Gastroesophageal sphincter (tissue), 4 donors: ENCODE results near the gene WBP2. TPM values are rescaled to one million over a fixed set of nuclear protein-coding genes. Genes with fewer than 3 reads are reported as not detected.

Experiments
- ATAC-seq: fragments of 150-250 bp; one replicate; pipeline ENCODE4 v1.9.1; 2016; ENCODE audit warnings: mild to moderate bottlenecking, moderate library complexity
- H3K27ac ChIP-seq, 4 donors: fragments of 200-600 bp; sonication (generic) in 3 of 4; 1 replicate in 3 of 4; 2 replicates in 1 of 4; pipeline ENCODE4 v1.5.1; 2016 to 2019
- H3K27me3 ChIP-seq: fragments of 200-600 bp; sonication (generic); one replicate; pipeline ENCODE4 v1.5.1; 2019
- H3K36me3 ChIP-seq, 2 donors: fragments of 200-600 bp; sonication (generic); one replicate each; pipeline ENCODE4 v1.5.1; 2019; ENCODE audit warnings: control low read depth in 1 of 2
- H3K4me1 ChIP-seq, 3 donors: fragments of 200-600 bp; sonication (generic); 1 replicate in 2 of 3; 2 replicates in 1 of 3; pipeline ENCODE4 v1.5.1; 2016 to 2019; ENCODE audit warnings: control low read depth in 2 of 3
- H3K4me3 ChIP-seq, 2 donors: fragments of 200-600 bp; sonication (generic); one replicate each; pipeline ENCODE4 v1.5.1; 2019; ENCODE audit warnings: mild to moderate bottlenecking in 1 of 2, moderate library complexity in 1 of 2
- H3K9me3 ChIP-seq, 3 donors: fragments of 200-600 bp; sonication (generic); one replicate each; pipeline ENCODE4 v1.5.1; 2017 to 2019; ENCODE audit warnings: control low read depth in 2 of 3
- EP300 ChIP-seq: sonication (generic); formaldehyde crosslinking; IDR thresholded peaks from one replicate; pipeline ENCODE4 v1.6.1; 2017; ENCODE audit warnings: antibody characterized with exemption, mild to moderate bottlenecking
- POLR2A ChIP-seq, 2 donors: fragments of 450-650 bp; IDR thresholded peaks; one replicate each; pipeline ENCODE4 v1.6.1; 2017; ENCODE audit warnings: antibody characterized with exemption in 2 of 2, mild to moderate bottlenecking in 2 of 2, moderate library complexity in 1 of 2
- POLR2AphosphoS5 ChIP-seq: sonication (generic); formaldehyde crosslinking; IDR thresholded peaks from one replicate; pipeline ENCODE4 v1.6.1; 2017; ENCODE audit warnings: antibody characterized with exemption
- WGBS, 2 donors: methylation state at CpG; one replicate each; pipeline ENCODE4 v1.1.5; 2018; ENCODE audit warnings: low coverage in 1 of 2; 5-methylcytosine and 5-hydroxymethylcytosine counted together
- total RNA-seq, 4 donors: library from RNA; depleted of rRNA; stranded (reverse); fragments of >200 nt; gene quantifications; one replicate each; pipeline ENCODE4 v1.1.0, GENCODE V29; 2016
- TF ChIP-seq, protein P1 (sequence below), 4 experiments: fragments of 200-600 bp in 2 of 4; fragments of 450-650 bp in 2 of 4; sonication (generic) in 1 of 4; IDR thresholded peaks; one replicate each; pipeline ENCODE4 v1.5.1; 2017 to 2019; ENCODE audit warnings: antibody characterized with exemption in 4 of 4, mild to moderate bottlenecking in 2 of 4, moderate library complexity in 2 of 4

Gene WBP2
- total RNA-seq, 4 donors from 2014 or later, result 50.0 to 83.9 (median 57.6) TPM

DNA sequence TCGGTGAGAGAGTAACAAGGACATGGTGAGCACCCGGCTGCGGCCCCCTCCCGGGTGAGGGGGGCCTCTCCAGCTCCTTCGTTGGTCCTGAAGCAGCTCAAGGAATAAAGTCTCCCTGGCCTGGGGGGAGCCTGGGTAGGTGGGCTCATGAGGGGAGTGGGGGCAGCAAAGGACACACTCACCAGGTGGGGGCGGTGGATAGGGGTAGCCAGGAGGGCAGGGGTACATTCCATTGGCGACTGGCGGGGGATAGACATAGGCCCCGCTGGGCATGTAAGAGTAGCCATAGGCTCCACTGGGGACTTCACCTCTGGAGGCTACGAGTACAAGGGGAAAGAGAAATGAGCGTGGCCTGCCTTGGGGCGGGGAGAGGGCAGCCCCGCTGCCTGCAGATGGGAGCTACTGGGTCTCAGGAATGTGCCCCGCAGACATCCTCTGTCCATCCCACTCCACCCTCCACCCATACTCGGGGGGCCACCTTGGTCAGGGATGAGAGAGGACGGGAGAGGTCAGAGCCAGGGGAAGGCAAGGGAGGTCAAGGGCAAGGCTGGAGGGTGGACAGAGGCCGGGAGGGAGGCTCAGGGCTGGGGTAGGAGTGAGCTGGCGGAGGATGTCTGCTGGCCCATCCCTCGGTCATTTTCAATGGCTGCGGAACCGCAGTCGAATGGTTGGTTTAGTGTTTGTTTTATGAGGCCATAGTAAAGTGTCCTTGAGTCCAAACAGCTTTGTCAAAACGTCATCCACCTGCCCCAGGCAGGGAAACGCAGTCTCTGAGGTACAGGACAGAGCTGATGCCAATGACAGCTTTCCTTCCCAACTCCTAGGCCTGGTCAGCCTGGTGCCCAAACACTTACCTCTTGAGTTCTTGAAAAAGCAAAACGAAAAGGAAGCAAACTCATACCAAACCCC, 7.3 kb downstream of the WBP2 start:
- H3K36me3 ChIP-seq, result peaks cover 0 to 77% of the 10 kb centered on the region in 2 donors
- H3K4me3 ChIP-seq, result no peak overlapping the region
- WGBS, 2 donors, result 70 to 80% methylated on average over 9 to 11 of the region's 25 CpGs
- TF ChIP-seq, protein P1, sequence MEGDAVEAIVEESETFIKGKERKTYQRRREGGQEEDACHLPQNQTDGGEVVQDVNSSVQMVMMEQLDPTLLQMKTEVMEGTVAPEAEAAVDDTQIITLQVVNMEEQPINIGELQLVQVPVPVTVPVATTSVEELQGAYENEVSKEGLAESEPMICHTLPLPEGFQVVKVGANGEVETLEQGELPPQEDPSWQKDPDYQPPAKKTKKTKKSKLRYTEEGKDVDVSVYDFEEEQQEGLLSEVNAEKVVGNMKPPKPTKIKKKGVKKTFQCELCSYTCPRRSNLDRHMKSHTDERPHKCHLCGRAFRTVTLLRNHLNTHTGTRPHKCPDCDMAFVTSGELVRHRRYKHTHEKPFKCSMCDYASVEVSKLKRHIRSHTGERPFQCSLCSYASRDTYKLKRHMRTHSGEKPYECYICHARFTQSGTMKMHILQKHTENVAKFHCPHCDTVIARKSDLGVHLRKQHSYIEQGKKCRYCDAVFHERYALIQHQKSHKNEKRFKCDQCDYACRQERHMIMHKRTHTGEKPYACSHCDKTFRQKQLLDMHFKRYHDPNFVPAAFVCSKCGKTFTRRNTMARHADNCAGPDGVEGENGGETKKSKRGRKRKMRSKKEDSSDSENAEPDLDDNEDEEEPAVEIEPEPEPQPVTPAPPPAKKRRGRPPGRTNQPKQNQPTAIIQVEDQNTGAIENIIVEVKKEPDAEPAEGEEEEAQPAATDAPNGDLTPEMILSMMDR (IDR thresholded peaks at IDR 0.05), result no peak
- TF ChIP-seq POLR2A (IDR thresholded peaks at IDR 0.05) (no peak), EP300 (no peak), POLR2AphosphoS5 (no peak)
- no peak for ATAC-seq
- H3K9me3 ChIP-seq, result no peaks in the 10 kb centered on the region
- peak overlapping the region in 3 of 4 donors; percentile 75 to 77 (median 75) for H3K27ac ChIP-seq
- peaks cover 0 to 88% (median 23%) of the 10 kb centered on the region in 3 donors for H3K4me1 ChIP-seq
- H3K27me3 ChIP-seq, result no peaks in the 10 kb centered on the region

DNA sequence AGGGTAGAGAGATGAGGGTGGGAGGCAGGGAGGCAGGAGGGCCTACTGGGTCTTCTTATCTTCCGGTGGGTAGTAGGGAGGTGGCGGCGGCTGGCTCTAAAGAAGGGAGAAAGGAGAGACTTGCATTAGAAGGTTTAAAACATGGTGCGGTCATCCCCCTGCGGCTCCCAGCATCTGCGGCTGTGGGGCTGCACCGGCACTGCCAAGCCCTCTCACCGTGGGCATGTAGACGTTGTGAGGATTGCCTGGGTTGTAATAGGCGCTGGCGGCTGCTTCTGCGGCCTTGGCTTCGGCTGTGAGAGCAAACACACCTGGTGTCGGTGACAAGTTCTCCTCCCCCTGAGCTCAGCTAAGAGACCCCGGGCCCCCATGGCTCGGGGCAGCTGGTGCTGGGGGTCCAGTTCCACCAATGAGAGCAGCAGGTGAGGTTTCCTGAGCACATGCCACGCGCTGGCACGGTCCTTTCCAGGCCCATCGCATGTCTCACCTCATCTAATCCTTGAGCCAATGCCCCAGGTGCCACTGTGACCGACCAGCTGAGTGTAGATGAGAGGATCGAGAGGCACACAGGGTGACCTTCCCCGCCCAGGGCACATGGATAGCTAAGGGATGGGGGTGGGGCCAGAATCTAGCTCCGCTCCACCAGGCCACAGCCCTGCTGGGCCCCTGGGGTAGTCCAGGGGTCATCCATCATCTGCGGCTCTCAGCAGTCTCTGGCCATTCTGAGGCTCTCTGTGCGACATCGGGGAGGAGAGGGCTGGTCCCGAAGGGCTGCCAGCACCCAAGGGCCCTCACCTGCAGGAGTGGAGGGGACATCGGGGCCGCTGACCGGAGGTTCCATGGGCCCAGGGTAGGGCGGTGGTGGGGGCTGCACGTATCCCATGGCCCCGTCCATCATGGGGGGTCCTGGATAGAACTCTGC, 8.2 kb downstream of the WBP2 start:
- WGBS, 2 donors, result 73 to 95% methylated on average over 4 to 9 of the region's 34 CpGs
- TF ChIP-seq EP300 (no peak), POLR2AphosphoS5 (peak; percentile 1)
- peaks cover 0 to 72% of the 10 kb centered on the region in 2 donors for H3K36me3 ChIP-seq
- H3K4me1 ChIP-seq, result peaks cover 0 to 79% (median 22%) of the 10 kb centered on the region in 3 donors
- no peak for ATAC-seq
- H3K27ac ChIP-seq, result peak overlapping the region in 3 of 4 donors; percentile 75 to 77 (median 75)
- no peaks in the 10 kb centered on the region for H3K27me3 ChIP-seq
- H3K9me3 ChIP-seq, result no peaks in the 10 kb centered on the region
- H3K4me3 ChIP-seq, result no peak overlapping the region

DNA sequence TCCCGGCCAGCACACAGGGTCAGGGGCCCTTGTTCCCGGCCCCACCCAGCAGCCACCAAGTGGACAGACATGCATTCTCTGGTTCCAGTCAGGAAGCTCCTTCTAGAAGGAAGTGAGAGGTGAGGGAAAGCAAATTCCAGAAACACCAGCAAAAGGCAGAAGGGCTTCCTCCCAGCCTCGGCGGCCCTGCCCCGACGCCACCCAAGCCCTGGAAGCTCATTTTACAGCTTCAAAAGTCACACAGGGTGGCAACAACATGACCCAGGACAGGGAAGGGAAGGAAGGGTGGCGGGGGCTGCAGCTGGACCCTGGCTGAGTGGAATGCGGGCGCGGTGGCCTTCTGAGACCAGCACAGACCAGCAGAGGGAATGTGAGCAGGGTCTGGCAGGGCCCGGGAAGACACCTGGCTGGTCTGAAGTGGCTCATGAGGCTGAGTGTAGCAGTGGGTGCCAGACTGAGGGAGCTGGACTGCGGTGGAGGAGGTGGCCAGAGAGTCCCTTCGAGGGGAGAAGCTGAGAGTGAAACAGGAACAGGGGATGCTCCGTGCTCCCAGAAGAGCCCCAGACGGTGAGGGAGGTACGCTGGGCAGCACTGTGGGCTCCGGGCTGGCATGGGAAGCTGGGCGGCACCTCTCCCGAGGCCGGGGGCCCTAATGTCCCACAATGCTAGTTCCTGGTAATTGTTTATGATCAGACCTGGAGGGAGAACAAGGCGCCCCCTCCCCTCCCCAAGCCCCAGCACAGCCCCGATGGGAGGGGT, 9.0 kb downstream of the WBP2 start:
- Histone ChIP-seq H3K4me3 (no peak overlapping the region), H3K27me3 (no peaks in the 10 kb centered on the region), H3K9me3 (no peaks in the 10 kb centered on the region), H3K27ac (peak overlapping the region in 3 of 4 donors; percentile 75 to 77 (median 75)), H3K36me3 (peaks cover 0 to 64% of the 10 kb centered on the region in 2 donors), H3K4me1 (peaks cover 0 to 70% (median 22%) of the 10 kb centered on the region in 3 donors)
- ATAC-seq, result no peak
- no peak for TF ChIP-seq EP300
- TF ChIP-seq, protein P1 (IDR thresholded peaks at IDR 0.05), result no peak
- no peak for TF ChIP-seq POLR2A (IDR thresholded peaks at IDR 0.05)
- no peak for TF ChIP-seq POLR2AphosphoS5
- WGBS, 2 donors, result 62 to 70% methylated on average over 6 of the region's 22 CpGs

DNA sequence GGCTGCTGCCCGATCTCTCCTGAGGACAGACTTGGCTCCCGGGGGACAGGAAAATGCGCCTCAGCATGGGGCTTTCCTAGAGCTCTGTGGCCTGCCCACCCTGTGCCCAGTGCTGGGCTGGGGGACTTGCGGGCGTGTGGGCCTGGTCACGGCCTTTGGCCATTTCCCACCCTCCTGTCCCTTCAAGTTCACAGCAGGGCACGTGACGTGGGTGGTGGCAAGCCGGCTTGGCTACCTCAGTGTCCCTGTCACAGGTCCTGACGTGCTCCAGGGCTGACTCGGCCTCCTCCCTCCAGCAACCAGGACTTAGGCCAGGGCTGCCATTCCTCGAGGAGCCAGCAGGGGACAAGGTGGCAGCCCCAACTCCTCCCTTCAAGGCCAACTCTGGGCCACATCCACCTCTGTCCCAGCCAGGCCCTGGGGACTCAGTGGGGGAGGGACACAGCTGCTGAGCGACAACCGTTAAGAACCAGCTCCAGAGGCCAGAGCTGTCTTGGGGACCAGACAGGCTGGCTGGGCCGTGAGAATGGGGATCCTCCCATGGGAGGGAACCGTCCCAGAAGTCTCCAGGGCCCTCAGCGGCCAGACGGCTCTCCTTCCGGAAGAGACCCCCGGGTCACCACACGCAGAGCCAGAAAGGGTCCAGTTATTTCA, 9.9 kb downstream of the WBP2 start:
- 51% methylated on average over 5 of the region's 21 CpGs; no CpG with 5 or more reads in 1 of the 2 donors for WGBS, 2 donors
- peak; percentile 73 for ATAC-seq
- H3K9me3 ChIP-seq, result no peaks in the 10 kb centered on the region
- H3K36me3 ChIP-seq, result peaks cover 0 to 60% of the 10 kb centered on the region in 2 donors
- no peak overlapping the region for H3K4me3 ChIP-seq
- peak overlapping the region in 3 of 4 donors; percentile 75 to 77 (median 75) for H3K27ac ChIP-seq
- TF ChIP-seq, protein P1 (IDR thresholded peaks at IDR 0.05), result peak in 3 of 4 experiments; percentile 80 to 85 (median 84)
- TF ChIP-seq POLR2A (IDR thresholded peaks at IDR 0.05), result no peak
- no peaks in the 10 kb centered on the region for H3K27me3 ChIP-seq
- H3K4me1 ChIP-seq, result peaks cover 0 to 61% (median 22%) of the 10 kb centered on the region in 3 donors
